OCI-LY1 (cell line): Measurements from ENCODE around the gene CAPRIN1.

ENCODE experiments used
- H2AFZ ChIP-seq: fragments of 200-600 bp; sonication (generic), shearing (Covaris generic); 2 replicates; pipeline ENCODE4 v1.6.0; 2014; ENCODE audit warnings: antibody characterized with exemption, mild to moderate bottlenecking, low read length
- H3F3A ChIP-seq: fragments of 200-600 bp; sonication (generic), shearing (Covaris generic); 2 replicates; pipeline ENCODE4 v1.6.0; 2014; ENCODE audit warnings: mild to moderate bottlenecking, antibody characterized with exemption, low read length, moderate library complexity; ENCODE audit not compliant: insufficient read depth
- H3K27ac ChIP-seq: fragments of 200-600 bp; sonication (generic); 2 replicates; pipeline ENCODE4 v1.5.1; 2014; ENCODE audit warnings: low read length, mixed run types, mild to moderate bottlenecking, low read depth; ENCODE audit not compliant: poor library complexity, severe bottlenecking
- H3K27me3 ChIP-seq: fragments of 200-600 bp; sonication (generic); 2 replicates; pipeline ENCODE4 v1.6.0; 2014; ENCODE audit warnings: antibody characterized with exemption, mild to moderate bottlenecking, low read length, moderate library complexity; ENCODE audit not compliant: insufficient read depth
- H3K36me3 ChIP-seq: fragments of 200-600 bp; sonication (generic); 2 replicates; pipeline ENCODE4 v1.6.1; 2014; ENCODE audit warnings: mild to moderate bottlenecking, antibody characterized with exemption, low read length, moderate library complexity, mixed read lengths; ENCODE audit not compliant: insufficient read depth
- H3K4me1 ChIP-seq: fragments of 200-600 bp; sonication (generic); 2 replicates; pipeline ENCODE4 v1.5.1; 2014; ENCODE audit warnings: mild to moderate bottlenecking, low read length, moderate library complexity; ENCODE audit not compliant: insufficient read depth, severe bottlenecking
- H3K4me2 ChIP-seq: fragments of 200-600 bp; sonication (generic), shearing (Covaris generic); 2 replicates; pipeline ENCODE4 v1.6.1; 2014; ENCODE audit warnings: low read length
- H3K4me3 ChIP-seq: fragments of 200-600 bp; sonication (generic); 2 replicates; pipeline ENCODE4 v1.5.1; 2014; ENCODE audit warnings: low read length, low read depth, mild to moderate bottlenecking, mixed read lengths; ENCODE audit not compliant: poor library complexity, severe bottlenecking
- H3K79me2 ChIP-seq: fragments of 200-600 bp; shearing (Covaris generic); 2 replicates; pipeline ENCODE4 v1.6.1; 2016; ENCODE audit warnings: mixed run types, low read length, mixed read lengths; ENCODE audit not compliant: insufficient read depth
- H3K9ac ChIP-seq: fragments of 200-600 bp; sonication (generic), shearing (Covaris generic); 2 replicates; pipeline ENCODE4 v1.6.1; 2014; ENCODE audit warnings: mild to moderate bottlenecking, low read length, mixed read lengths
- H3K9me2 ChIP-seq: fragments of 200-600 bp; sonication (generic), shearing (Covaris generic); 2 replicates; pipeline ENCODE4 v1.6.1; 2014; ENCODE audit warnings: low read depth, mild to moderate bottlenecking, low read length, mixed read lengths
- H3K9me3 ChIP-seq: fragments of 200-600 bp; shearing (Covaris generic); 2 replicates; pipeline ENCODE4 v1.6.1; 2014; ENCODE audit warnings: low read length, mixed read lengths
- H4K20me1 ChIP-seq: fragments of 200-600 bp; sonication (generic), shearing (Covaris generic); 2 replicates; pipeline ENCODE4 v1.6.0; 2016; ENCODE audit warnings: mild to moderate bottlenecking, low read length; ENCODE audit not compliant: insufficient read depth
- CTCF ChIP-seq: fragments of 200-600 bp; sonication (generic), shearing (Covaris generic); IDR thresholded peaks from 2 replicates; pipeline ENCODE4 v1.5.1; 2017; ENCODE audit warnings: mild to moderate bottlenecking, antibody characterized with exemption, low read length, moderate library complexity, mixed read lengths
- EZH2 ChIP-seq: fragments of 200-600 bp; sonication (generic), shearing (Covaris generic); IDR thresholded peaks from 2 replicates; pipeline ENCODE4 v1.8.0; 2017; ENCODE audit warnings: borderline replicate concordance, mixed run types, mild to moderate bottlenecking, antibody characterized with exemption, low read length, moderate library complexity, mixed read lengths

CAPRIN1 gene

GRCh38 chr11:34146866-34147265, 95.3 kb downstream of the CAPRIN1 start:
- no peak for TF ChIP-seq EZH2
- TF ChIP-seq CTCF = no peak
- Histone ChIP-seq H2AFZ (no peak overlapping the region), H3K27me3 (no peaks in the 10 kb centered on the region), H3K9me3 (no peaks in the 10 kb centered on the region), H3K79me2 (no peaks in the 10 kb centered on the region), H3K4me2 (no peak overlapping the region), H3K9ac (no peak overlapping the region), H3K36me3 (peaks cover 97% of the 10 kb centered on the region), H3K4me1 (no peaks in the 10 kb centered on the region), H3K27ac (no peak overlapping the region), H3K9me2 (no peaks in the 10 kb centered on the region), H3K4me3 (no peak overlapping the region), H3F3A (no peaks in the 10 kb centered on the region), H4K20me1 (no peaks in the 10 kb centered on the region)

GRCh38 chr11:34147581-34147980, 96.0 kb downstream of the CAPRIN1 start:
- H2AFZ ChIP-seq = no peak overlapping the region
- H3K36me3 ChIP-seq = peaks cover 95% of the 10 kb centered on the region
- H3K79me2 ChIP-seq = no peaks in the 10 kb centered on the region
- no peak overlapping the region for H3K9ac ChIP-seq
- no peak overlapping the region for H3K4me3 ChIP-seq
- TF ChIP-seq CTCF (no peak), EZH2 (no peak)
- no peak overlapping the region for H3K4me2 ChIP-seq
- H3K9me2 ChIP-seq = no peaks in the 10 kb centered on the region
- H3K9me3 ChIP-seq = no peaks in the 10 kb centered on the region
- no peaks in the 10 kb centered on the region for H3K4me1 ChIP-seq
- H3K27me3 ChIP-seq = no peaks in the 10 kb centered on the region
- H3F3A ChIP-seq = no peaks in the 10 kb centered on the region
- H4K20me1 ChIP-seq = no peaks in the 10 kb centered on the region
- no peak overlapping the region for H3K27ac ChIP-seq

- Histone ChIP-seq H3K27me3 (no peaks in the 10 kb centered on the region), H3K9me3 (no peaks in the 10 kb centered on the region), H3K9ac (no peak overlapping the region), H4K20me1 (no peaks in the 10 kb centered on the region), H3K4me3 (no peak overlapping the region), H3K79me2 (no peaks in the 10 kb centered on the region), H3K4me1 (no peaks in the 10 kb centered on the region), H3K27ac (no peak overlapping the region), H3K4me2 (no peak overlapping the region), H3K36me3 (peaks cover 89% of the 10 kb centered on the region), H2AFZ (no peak overlapping the region), H3K9me2 (no peaks in the 10 kb centered on the region), H3F3A (no peaks in the 10 kb centered on the region)
- TF ChIP-seq EZH2 (no peak), CTCF (no peak)
Measured at GRCh38 chr11:34148504-34149165, 97.1 kb downstream of the CAPRIN1 start.
